H1 (cell line): ENCODE results near the gene VSIG10L. TPM values are rescaled to one million over a fixed set of nuclear protein-coding genes. Genes with fewer than 3 reads are reported as not detected.

ENCODE experiments used
- EP300 ChIP-seq, 2 experiments: IDR thresholded peaks; 1 replicate in 1 of 2; 2 replicates in 1 of 2; pipeline ENCODE4 v1.6.1; 2011 to 2012; ENCODE audit warnings: low read depth in 2 of 2, low read length in 2 of 2, mild to moderate bottlenecking in 2 of 2, borderline replicate concordance in 1 of 2, inconsistent platforms in 1 of 2, moderate library complexity in 1 of 2
- JUND ChIP-seq: IDR thresholded peaks from 2 replicates; pipeline ENCODE4 v1.6.1; 2011; ENCODE audit warnings: mild to moderate bottlenecking, improper control_type of control experiment, low read length
- KDM1A ChIP-seq: fragments of 200-600, 300-600 bp; sonication (generic); IDR thresholded peaks from 2 replicates; pipeline ENCODE4 v1.7.1; 2016; ENCODE audit warnings: mild to moderate bottlenecking, low read length, borderline replicate concordance
- SAP30 ChIP-seq: fragments of 300-600 bp; sonication (generic); IDR thresholded peaks from 2 replicates; pipeline ENCODE4 v1.7.1; 2012; ENCODE audit warnings: low read length, moderate library complexity, mild to moderate bottlenecking, inconsistent platforms; ENCODE audit not compliant: insufficient read depth, insufficient replicate concordance
- SIN3A ChIP-seq, 2 experiments: IDR thresholded peaks in 1 of 2; conservative IDR thresholded peaks in 1 of 2; 2 replicates each; pipeline ENCODE4 v1.6.1; 2011 to 2012; ENCODE audit warnings: low read length in 2 of 2, improper control_type of control experiment in 1 of 2, low read depth in 1 of 2, mild to moderate bottlenecking in 1 of 2
- polyA plus RNA-seq, 7 experiments: library from polyadenylated mRNA; depleted of rRNA in 3 of 7; stranded (reverse) in 5 of 7; unstranded in 2 of 7; fragments of >200 nt in 5 of 7; fragments of 200-250 nt in 2 of 7; gene quantifications; 1 replicate in 5 of 7; 2 replicates in 1 of 7; 4 replicates in 1 of 7; pipeline versions ENCODE4 v1.2.1 to v1.2.3, GENCODE V29; 2011 to 2013; ENCODE audit warnings: missing spikeins in 2 of 7, mixed read lengths in 2 of 7
- total RNA-seq: library from RNA; stranded (reverse); fragmentation: NEBNext Ultra II Directional; extraction: Animal tissue kit (Norgen Biotek cat#: 25700); gene quantifications from 2 replicates; pipeline ENCODE4 v1.2.1, GENCODE V29; 2021

The VSIG10L gene
- total and polyA plus RNA-seq, 2 of the 8 experiments (the other 6 are each of a cell fraction or from before 2014, with no cell fraction given), result 10.3 to 10.4 TPM

- TF ChIP-seq SAP30 (no peak), KDM1A (no peak), EP300 (IDR thresholded peaks at IDR 0.05; ENCODE audit: borderline replicate concordance in 1 of 2, low read depth in 2 of 2, low read length in 2 of 2) (no peak), SIN3A (conservative IDR thresholded peaks at IDR 0.05 in 1 of 2, IDR thresholded peaks at IDR 0.05 in 1 of 2; ENCODE audit: low read depth in 1 of 2, low read length in 2 of 2) (no peak), JUND (no peak)
Measured at GRCh38 chr19:51382004-51382403, 40.1 kb upstream of the VSIG10L start (continued).
